ENCODE data around the gene MEIOB. TPM values are rescaled to one million over a fixed set of nuclear protein-coding genes. Genes with fewer than 3 reads are reported as not detected.

Gene MEIOB
- polyA plus RNA-seq, 1 donor (not counting 4 experiments of a cell fraction or from before 2014, with no cell fraction given), result not detected

DNA sequence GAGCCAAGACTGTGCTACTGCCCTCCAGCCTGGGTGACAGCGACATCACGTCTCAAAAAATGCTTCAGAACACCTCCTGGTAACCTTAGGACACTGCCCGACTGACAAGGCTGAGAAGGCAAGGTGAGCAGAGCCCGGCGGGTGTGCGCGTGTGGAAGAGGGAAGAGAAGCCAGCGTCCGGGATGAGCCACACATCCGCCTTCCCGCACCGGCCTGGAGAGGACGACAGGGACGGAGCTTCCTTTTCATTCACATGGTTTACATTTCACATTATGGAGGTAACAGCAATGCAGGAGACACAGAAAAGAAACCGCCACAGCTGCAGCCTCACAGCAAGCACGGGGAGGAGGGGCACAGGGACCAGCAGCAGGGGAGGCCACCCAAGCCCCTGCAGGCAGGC, 61.9 kb downstream of the MEIOB start:
- DNase-seq (ENCODE audit: low read depth, low spot score), result no peak

DNA sequence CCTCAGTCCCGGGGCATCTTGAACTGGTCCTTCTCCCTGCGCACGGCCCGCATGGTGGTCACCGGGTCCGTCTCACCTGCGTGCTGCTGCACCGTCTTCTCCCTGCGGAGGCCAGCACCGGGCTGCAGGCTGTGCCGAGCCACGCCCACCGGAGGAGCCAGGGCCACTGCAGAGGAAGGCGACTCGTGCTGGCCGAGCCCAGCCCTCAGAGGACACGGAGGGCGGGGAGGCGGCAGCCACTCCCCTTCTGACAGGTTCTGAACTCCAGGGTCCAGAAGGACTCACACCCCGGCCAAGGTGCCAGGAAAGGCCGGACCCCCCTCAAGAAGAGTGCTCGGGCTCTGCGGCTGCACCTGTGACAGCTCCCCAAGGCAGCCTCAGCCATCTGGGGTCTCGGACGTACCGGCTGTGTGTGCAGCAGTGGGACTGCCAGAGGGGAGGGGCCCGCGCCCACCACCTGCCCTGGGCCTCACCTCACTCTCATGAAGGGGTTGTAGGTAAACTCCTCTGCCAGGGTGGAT, 62.6 kb downstream of the MEIOB start:
- H3K79me2 ChIP-seq (ENCODE audit: control insufficient read depth, insufficient read depth, low read length), result no peaks in the 10 kb centered on the region
- no peak overlapping the region for H3K4me3 ChIP-seq (ENCODE audit: control insufficient read depth in 2 of 3, extremely low read depth in 1 of 3, insufficient read depth in 2 of 3, low read depth in 1 of 3, low read length in 3 of 3)
- H3K9me1 ChIP-seq (ENCODE audit: control insufficient read depth, extremely low read depth, insufficient read depth, low read length), result no peaks in the 10 kb centered on the region
- FAIRE-seq (no peak), DNase-seq (ENCODE audit: low read depth, low spot score) (no peak)
- dilution Hi-C loops (cut with MboI; ENCODE audit: extremely low pct_ligation_motif_present, low sequenced_read_pairs), result no loop called here
- H2AFZ ChIP-seq (ENCODE audit: control insufficient read depth, low read length), result no peak overlapping the region
- H4K20me1 ChIP-seq (ENCODE audit: control insufficient read depth, extremely low read depth, insufficient read depth, low read length), result no peaks in the 10 kb centered on the region
- no peaks in the 10 kb centered on the region for H3K4me1 ChIP-seq (ENCODE audit: control insufficient read depth, extremely low read depth, insufficient read depth, low read length)
- H3K9me3 ChIP-seq (ENCODE audit: control insufficient read depth, low read depth, low read length), result no peaks in the 10 kb centered on the region
- TF ChIP-seq EZH2 (IDR thresholded peaks at IDR 0.05; ENCODE audit: low read length), result no peak
- TF ChIP-seq, protein P1, sequence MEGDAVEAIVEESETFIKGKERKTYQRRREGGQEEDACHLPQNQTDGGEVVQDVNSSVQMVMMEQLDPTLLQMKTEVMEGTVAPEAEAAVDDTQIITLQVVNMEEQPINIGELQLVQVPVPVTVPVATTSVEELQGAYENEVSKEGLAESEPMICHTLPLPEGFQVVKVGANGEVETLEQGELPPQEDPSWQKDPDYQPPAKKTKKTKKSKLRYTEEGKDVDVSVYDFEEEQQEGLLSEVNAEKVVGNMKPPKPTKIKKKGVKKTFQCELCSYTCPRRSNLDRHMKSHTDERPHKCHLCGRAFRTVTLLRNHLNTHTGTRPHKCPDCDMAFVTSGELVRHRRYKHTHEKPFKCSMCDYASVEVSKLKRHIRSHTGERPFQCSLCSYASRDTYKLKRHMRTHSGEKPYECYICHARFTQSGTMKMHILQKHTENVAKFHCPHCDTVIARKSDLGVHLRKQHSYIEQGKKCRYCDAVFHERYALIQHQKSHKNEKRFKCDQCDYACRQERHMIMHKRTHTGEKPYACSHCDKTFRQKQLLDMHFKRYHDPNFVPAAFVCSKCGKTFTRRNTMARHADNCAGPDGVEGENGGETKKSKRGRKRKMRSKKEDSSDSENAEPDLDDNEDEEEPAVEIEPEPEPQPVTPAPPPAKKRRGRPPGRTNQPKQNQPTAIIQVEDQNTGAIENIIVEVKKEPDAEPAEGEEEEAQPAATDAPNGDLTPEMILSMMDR (optimal IDR thresholded peaks at IDR 0.05 in 1 of 3, IDR thresholded peaks at IDR 0.05 in 1 of 3, conservative IDR thresholded peaks at IDR 0.05 in 1 of 3; ENCODE audit: extremely low read depth in 1 of 3, insufficient read depth in 2 of 3, low read length in 3 of 3), result no peak
- no peak overlapping the region for H3K4me2 ChIP-seq (ENCODE audit: control insufficient read depth, extremely low read depth, insufficient read depth, low read depth, low read length)
- no peak overlapping the region for H3K9ac ChIP-seq (ENCODE audit: control insufficient read depth, extremely low read depth, insufficient read depth, low read length)
- H3K27ac ChIP-seq (ENCODE audit: control insufficient read depth, insufficient read depth, low read length), result no peak overlapping the region
- peaks cover 0 to 3% of the 10 kb centered on the region in 2 experiments for H3K36me3 ChIP-seq (ENCODE audit: control insufficient read depth in 2 of 2, extremely low read depth in 1 of 2, insufficient read depth in 2 of 2, low read length in 2 of 2)
- H3K27me3 ChIP-seq (ENCODE audit: control insufficient read depth, extremely low read depth, insufficient read depth, low read length), result no peaks in the 10 kb centered on the region

More for the DNA sequence above, 61.9 kb downstream of the MEIOB start:
- dilution Hi-C loops (cut with MboI; ENCODE audit: extremely low pct_ligation_motif_present, low sequenced_read_pairs), result no loop called here
- Histone ChIP-seq H3K27ac (ENCODE audit: control insufficient read depth, insufficient read depth, low read length) (no peak overlapping the region), H3K4me2 (ENCODE audit: control insufficient read depth, extremely low read depth, insufficient read depth, low read depth, low read length) (no peak overlapping the region), H2AFZ (ENCODE audit: control insufficient read depth, low read length) (no peak overlapping the region), H3K9me3 (ENCODE audit: control insufficient read depth, low read depth, low read length) (no peaks in the 10 kb centered on the region), H4K20me1 (ENCODE audit: control insufficient read depth, extremely low read depth, insufficient read depth, low read length) (no peaks in the 10 kb centered on the region), H3K9ac (ENCODE audit: control insufficient read depth, extremely low read depth, insufficient read depth, low read length) (no peak overlapping the region), H3K4me1 (ENCODE audit: control insufficient read depth, extremely low read depth, insufficient read depth, low read length) (no peaks in the 10 kb centered on the region), H3K27me3 (ENCODE audit: control insufficient read depth, extremely low read depth, insufficient read depth, low read length) (no peaks in the 10 kb centered on the region), H3K9me1 (ENCODE audit: control insufficient read depth, extremely low read depth, insufficient read depth, low read length) (no peaks in the 10 kb centered on the region), H3K79me2 (ENCODE audit: control insufficient read depth, insufficient read depth, low read length) (no peaks in the 10 kb centered on the region), H3K4me3 (ENCODE audit: control insufficient read depth in 2 of 3, extremely low read depth in 1 of 3, insufficient read depth in 2 of 3, low read depth in 1 of 3, low read length in 3 of 3) (no peak overlapping the region), H3K36me3 (ENCODE audit: control insufficient read depth in 2 of 2, extremely low read depth in 1 of 2, insufficient read depth in 2 of 2, low read length in 2 of 2) (peaks cover 0 to 3% of the 10 kb centered on the region in 2 experiments)
- FAIRE-seq, result no peak
- TF ChIP-seq EZH2 (IDR thresholded peaks at IDR 0.05; ENCODE audit: low read length), result no peak
- TF ChIP-seq, protein P1 (optimal IDR thresholded peaks at IDR 0.05 in 1 of 3, IDR thresholded peaks at IDR 0.05 in 1 of 3, conservative IDR thresholded peaks at IDR 0.05 in 1 of 3; ENCODE audit: extremely low read depth in 1 of 3, insufficient read depth in 2 of 3, low read length in 3 of 3), result no peak

Measured in keratinocyte (primary cell).